ENCODE results near the gene RPL26. TPM values are rescaled to one million over a fixed set of nuclear protein-coding genes. Genes with fewer than 3 reads are reported as not detected.
"Not testable (repeated sequence)": the region's sequence is repeated elsewhere in the genome, so short reads cannot be mapped to it uniquely, and the experiment has no call there.

Gene RPL26
- total RNA-seq, 2 donors from 2014 or later: 1,618 to 2,343 TPM

DNA sequence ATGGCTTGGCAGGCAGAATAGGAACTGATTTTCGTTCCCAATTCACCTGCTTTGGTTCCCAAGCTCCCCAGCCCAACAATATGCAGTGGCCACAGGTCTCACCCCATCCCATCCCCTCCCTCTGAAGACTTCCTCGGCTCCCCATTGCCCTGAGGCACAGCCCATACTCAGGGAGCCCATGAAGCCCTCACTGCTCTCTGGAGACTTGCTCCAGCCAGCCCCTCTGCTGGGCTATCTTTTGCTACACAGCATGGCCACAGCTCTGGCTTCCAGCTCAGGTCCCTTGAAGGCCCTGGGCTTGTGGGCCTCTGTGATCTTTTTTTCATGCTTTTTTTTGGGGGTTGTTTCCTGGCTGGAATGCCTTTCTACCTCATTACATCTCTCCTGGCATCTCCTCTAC lies 23.2 kb upstream of the RPL26 start:
- H3K4me1 ChIP-seq: peaks cover 0 to 4% of the 10 kb centered on the region in 2 donors
- H3K27ac ChIP-seq: no peak overlapping the region
- H3K27me3 ChIP-seq: no peaks in the 10 kb centered on the region
- TF ChIP-seq, protein P1, sequence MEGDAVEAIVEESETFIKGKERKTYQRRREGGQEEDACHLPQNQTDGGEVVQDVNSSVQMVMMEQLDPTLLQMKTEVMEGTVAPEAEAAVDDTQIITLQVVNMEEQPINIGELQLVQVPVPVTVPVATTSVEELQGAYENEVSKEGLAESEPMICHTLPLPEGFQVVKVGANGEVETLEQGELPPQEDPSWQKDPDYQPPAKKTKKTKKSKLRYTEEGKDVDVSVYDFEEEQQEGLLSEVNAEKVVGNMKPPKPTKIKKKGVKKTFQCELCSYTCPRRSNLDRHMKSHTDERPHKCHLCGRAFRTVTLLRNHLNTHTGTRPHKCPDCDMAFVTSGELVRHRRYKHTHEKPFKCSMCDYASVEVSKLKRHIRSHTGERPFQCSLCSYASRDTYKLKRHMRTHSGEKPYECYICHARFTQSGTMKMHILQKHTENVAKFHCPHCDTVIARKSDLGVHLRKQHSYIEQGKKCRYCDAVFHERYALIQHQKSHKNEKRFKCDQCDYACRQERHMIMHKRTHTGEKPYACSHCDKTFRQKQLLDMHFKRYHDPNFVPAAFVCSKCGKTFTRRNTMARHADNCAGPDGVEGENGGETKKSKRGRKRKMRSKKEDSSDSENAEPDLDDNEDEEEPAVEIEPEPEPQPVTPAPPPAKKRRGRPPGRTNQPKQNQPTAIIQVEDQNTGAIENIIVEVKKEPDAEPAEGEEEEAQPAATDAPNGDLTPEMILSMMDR (IDR thresholded peaks at IDR 0.05): no peak
- DNase-seq (ENCODE audit: low spot score): no peak
- H3K4me3 ChIP-seq: no peak overlapping the region
- no peaks in the 10 kb centered on the region for H3K9me3 ChIP-seq
- H3K36me3 ChIP-seq: no peaks in the 10 kb centered on the region

DNA sequence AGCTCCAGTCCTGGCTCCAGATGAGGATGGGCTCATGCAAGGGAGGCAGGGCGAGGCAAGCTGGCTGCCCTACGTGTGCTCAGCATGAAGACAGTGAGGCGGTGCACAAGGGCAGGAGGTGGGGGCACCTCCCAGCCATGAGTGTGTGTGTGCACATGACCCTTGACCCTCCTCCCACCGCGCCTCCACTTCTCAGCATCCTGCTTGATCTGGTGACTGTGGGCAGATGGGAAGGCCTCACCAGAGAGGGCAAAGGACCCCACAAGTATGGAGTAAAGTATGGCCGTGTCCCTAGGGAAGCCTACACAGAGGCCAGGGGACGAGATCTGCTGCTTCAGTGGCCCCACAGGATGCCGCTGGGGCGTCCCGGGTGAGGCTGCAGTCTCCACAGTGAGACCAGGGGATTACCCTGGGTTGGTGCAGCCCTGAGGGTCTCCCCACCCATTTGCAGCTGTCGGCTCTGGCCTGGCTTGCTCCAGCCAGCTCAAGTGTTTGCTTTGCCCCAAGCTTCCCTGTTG lies 22.6 kb upstream of the RPL26 start:
- Histone ChIP-seq H3K27ac (no peak overlapping the region), H3K27me3 (no peaks in the 10 kb centered on the region), H3K36me3 (no peaks in the 10 kb centered on the region), H3K4me3 (no peak overlapping the region), H3K4me1 (peaks cover 0 to 3% of the 10 kb centered on the region in 2 donors), H3K9me3 (no peaks in the 10 kb centered on the region)
- TF ChIP-seq, protein P1 (IDR thresholded peaks at IDR 0.05): no peak
- no peak for DNase-seq (ENCODE audit: low spot score)

DNA sequence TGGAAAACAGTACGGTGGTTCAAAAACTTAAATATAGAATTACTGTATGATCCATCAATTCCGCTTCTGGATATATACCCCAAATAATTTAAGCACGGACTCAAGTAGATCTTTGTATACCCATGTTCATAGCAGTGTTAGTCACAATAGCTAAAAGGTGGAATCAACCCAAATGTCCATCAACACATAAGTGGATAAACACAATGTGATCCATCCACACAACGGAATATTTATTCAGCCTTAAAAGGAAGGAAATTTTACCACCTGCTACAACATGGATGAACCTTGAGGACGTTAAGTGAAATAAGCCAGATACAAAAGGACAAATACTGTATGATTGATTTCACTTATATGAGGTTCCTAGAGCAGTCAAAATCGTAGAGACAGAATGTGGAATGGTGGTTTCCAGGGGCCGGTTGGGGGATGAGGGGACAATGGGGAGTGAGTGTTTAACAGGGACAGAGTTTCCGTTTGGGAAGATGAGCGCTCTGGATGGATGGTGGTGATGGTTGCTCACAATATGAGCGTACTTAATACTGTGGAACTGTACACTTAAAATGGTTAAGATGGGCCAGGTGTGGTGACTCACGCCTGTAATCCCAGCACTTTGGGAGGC lies 20.0 kb upstream of the RPL26 start:
- Histone ChIP-seq H3K4me1 (no peaks in the 10 kb centered on the region), H3K9me3 (no peaks in the 10 kb centered on the region), H3K4me3 (no peak overlapping the region), H3K36me3 (no peaks in the 10 kb centered on the region), H3K27ac (no peak overlapping the region), H3K27me3 (no peaks in the 10 kb centered on the region)
- TF ChIP-seq, protein P1 (IDR thresholded peaks at IDR 0.05): no peak
- peak; percentile 53 for DNase-seq (ENCODE audit: low spot score)

GRCh38 chr17:8401107-8401506 lies 18.1 kb upstream of the RPL26 start:
- Histone ChIP-seq H3K27ac (no peak overlapping the region), H3K4me1 (no peaks in the 10 kb centered on the region), H3K4me3 (no peak overlapping the region), H3K9me3 (no peaks in the 10 kb centered on the region), H3K36me3 (no peaks in the 10 kb centered on the region), H3K27me3 (no peaks in the 10 kb centered on the region)
- DNase-seq (ENCODE audit: low spot score): no peak
- TF ChIP-seq, protein P1 (IDR thresholded peaks at IDR 0.05): no peak

DNA sequence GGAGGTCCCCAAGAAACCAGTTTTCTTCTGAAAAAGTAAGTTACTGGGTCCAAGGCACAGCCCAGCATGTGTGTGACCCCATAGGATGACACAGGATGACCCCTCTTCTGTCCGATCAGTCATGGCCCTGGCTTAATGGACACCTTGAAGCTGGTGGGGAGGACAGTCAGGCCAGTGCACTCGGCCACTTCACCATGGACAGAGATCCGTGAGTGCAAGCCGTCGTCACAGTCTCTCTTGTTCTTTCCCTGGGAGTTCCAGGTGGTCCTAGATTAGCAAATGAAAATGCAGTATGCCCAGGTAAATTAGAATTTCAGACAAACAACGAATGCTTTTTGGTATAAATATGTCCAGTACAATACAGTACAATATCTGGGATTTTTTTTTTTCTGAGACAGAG lies 16.0 kb upstream of the RPL26 start:
- H3K27ac ChIP-seq: no peak overlapping the region
- DNase-seq (ENCODE audit: low spot score): peak; percentile 34
- H3K36me3 ChIP-seq: no peaks in the 10 kb centered on the region
- H3K9me3 ChIP-seq: no peaks in the 10 kb centered on the region
- no peak overlapping the region for H3K4me3 ChIP-seq
- no peaks in the 10 kb centered on the region for H3K4me1 ChIP-seq
- H3K27me3 ChIP-seq: no peaks in the 10 kb centered on the region
- TF ChIP-seq, protein P1 (IDR thresholded peaks at IDR 0.05): no peak

DNA sequence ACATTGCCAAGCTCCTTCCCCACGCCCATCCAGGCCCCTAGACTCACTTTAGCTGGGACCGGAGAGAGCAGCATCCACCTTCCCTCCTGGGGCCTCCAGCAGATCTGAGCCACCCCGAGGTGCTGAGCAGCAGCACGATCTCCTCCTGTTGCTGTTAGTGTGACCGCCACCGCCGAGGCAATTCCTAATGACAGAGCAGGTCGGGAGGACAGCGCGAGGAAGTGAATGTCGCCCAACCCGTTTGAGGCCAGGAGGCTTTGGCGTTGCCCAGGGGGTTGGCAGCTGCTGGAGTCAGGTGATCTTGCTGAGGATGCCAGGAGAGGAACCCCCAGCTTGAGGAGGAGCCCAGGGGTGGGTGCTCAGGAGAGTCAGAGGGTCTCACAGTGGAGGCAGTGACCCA lies 14.6 kb upstream of the RPL26 start, which contains the start of gene RNF222:
RNF222 (minus strand) TSS at position 192 of the 400 bp plus-strand sequence. CDS start 4,366 bp downstream, outside the sequence.
- no peaks in the 10 kb centered on the region for H3K36me3 ChIP-seq
- DNase-seq (ENCODE audit: low spot score): peak; percentile 42
- TF ChIP-seq, protein P1 (IDR thresholded peaks at IDR 0.05): no peak

GRCh38 chr17:8394497-8394896 lies 11.5 kb upstream of the RPL26 start:
- H3K4me1 ChIP-seq, H3K27me3 ChIP-seq, H3K27ac ChIP-seq, H3K36me3 ChIP-seq, H3K4me3 ChIP-seq, H3K9me3 ChIP-seq: not testable (repeated sequence)
- DNase-seq (ENCODE audit: low spot score): peak; percentile 42

More for the DNA sequence above, 14.6 kb upstream of the RPL26 start, which contains the start of gene RNF222:
- H3K4me1 ChIP-seq: no peaks in the 10 kb centered on the region
- H3K27me3 ChIP-seq: no peaks in the 10 kb centered on the region
- no peaks in the 10 kb centered on the region for H3K9me3 ChIP-seq
- H3K27ac ChIP-seq: no peak within 1 kb of the TSS
- H3K4me3 ChIP-seq: no peak within 1 kb of the TSS
